ENCODE measurements around the gene ARID1B.

DNA sequence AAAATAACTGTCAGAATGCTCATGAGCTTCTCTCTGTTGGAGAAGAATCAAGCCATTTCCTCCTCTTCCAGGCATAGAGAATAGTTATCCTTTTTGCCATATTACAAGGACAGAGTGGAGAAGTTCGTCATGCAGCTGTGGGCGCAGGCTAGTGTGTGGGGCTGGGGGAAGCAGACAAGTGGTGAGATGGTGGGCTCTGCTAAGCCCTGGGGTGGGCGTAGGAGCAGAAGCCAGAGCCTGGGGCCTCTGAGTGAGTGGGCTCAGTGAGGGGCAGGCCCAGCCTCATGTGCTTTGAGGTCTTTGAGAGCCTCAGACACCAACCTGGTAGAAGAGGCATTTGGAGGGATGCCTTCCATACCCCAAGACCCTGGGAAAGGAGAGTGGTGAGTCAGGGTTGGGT lies 19.4 kb downstream of the ARID1B start:
- TF ChIP-seq, protein P1, sequence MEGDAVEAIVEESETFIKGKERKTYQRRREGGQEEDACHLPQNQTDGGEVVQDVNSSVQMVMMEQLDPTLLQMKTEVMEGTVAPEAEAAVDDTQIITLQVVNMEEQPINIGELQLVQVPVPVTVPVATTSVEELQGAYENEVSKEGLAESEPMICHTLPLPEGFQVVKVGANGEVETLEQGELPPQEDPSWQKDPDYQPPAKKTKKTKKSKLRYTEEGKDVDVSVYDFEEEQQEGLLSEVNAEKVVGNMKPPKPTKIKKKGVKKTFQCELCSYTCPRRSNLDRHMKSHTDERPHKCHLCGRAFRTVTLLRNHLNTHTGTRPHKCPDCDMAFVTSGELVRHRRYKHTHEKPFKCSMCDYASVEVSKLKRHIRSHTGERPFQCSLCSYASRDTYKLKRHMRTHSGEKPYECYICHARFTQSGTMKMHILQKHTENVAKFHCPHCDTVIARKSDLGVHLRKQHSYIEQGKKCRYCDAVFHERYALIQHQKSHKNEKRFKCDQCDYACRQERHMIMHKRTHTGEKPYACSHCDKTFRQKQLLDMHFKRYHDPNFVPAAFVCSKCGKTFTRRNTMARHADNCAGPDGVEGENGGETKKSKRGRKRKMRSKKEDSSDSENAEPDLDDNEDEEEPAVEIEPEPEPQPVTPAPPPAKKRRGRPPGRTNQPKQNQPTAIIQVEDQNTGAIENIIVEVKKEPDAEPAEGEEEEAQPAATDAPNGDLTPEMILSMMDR (conservative IDR thresholded peaks at IDR 0.05; ENCODE audit: low read length), result no peak
- TF ChIP-seq EZH2phosphoT487 (IDR thresholded peaks at IDR 0.05; ENCODE audit: borderline replicate concordance, low read depth, low read length), result no peak

All from OCI-LY7 (cell line).